ENCODE results near the gene COL19A1. TPM values are rescaled to one million over a fixed set of nuclear protein-coding genes. Genes with fewer than 3 reads are reported as not detected.

Gene COL19A1
- total RNA-seq, 1 experiment from 2014 or later, result not detected

GRCh38 chr6:70194421-70194820, 328.1 kb downstream of the COL19A1 start:
- no peaks in the 10 kb centered on the region for H3K36me3 ChIP-seq (ENCODE audit: control insufficient read depth, insufficient read depth, low read length)
- ChIA-PET CTCF (no interaction called here), POLR2A (no interaction called here)
- no peaks in the 10 kb centered on the region for H3K4me1 ChIP-seq (ENCODE audit: control insufficient read depth, insufficient read depth, low read length)
- intact Hi-C loops (cut with micrococcal nuclease; ENCODE audit: unreplicated experiment) (no loop called here), in situ Hi-C loops (cut with HindIII; ENCODE audit: low pct_unique_long_range_greater_than_20kb, low sequenced_read_pairs) (no loop called here)
- TF ChIP-seq TCF7L2 (IDR thresholded peaks at IDR 0.05; ENCODE audit: low read depth, low read length), result no peak
- TF ChIP-seq CTCF (IDR thresholded peaks at IDR 0.05), result no peak
- no peak for TF ChIP-seq POLR2AphosphoS5 (IDR thresholded peaks at IDR 0.05; ENCODE audit: low read depth, low read length)
- no peak for TF ChIP-seq SIN3A (IDR thresholded peaks at IDR 0.05; ENCODE audit: borderline replicate concordance, insufficient read depth, low read depth, low read length)
- no peak for TF ChIP-seq REST (IDR thresholded peaks at IDR 0.05; ENCODE audit: insufficient read depth in 1 of 2, low read depth in 2 of 2, low read length in 1 of 2)
- H3K27me3 ChIP-seq (ENCODE audit: control insufficient read depth, insufficient read depth, low read length), result peaks cover 11% of the 10 kb centered on the region
- ATAC-seq, result no peak
- DNase-seq (ENCODE audit: low read depth, low spot score), result no peak
- H3K4me3 ChIP-seq (ENCODE audit: low read depth in 2 of 2, low read length in 2 of 2), result no peak overlapping the region
- no peak overlapping the region for H3K27ac ChIP-seq (ENCODE audit: low read length)
- BruUV-seq (replicated peaks), result no TSS peak
- H3K9me3 ChIP-seq (ENCODE audit: control insufficient read depth, insufficient read depth, low read depth, low read length), result no peaks in the 10 kb centered on the region

- Histone ChIP-seq H3K36me3 (ENCODE audit: control insufficient read depth, insufficient read depth, low read length) (no peaks in the 10 kb centered on the region), H3K27ac (ENCODE audit: low read length) (no peak overlapping the region), H3K4me3 (ENCODE audit: low read depth in 2 of 2, low read length in 2 of 2) (no peak overlapping the region), H3K9me3 (ENCODE audit: control insufficient read depth, insufficient read depth, low read depth, low read length) (no peaks in the 10 kb centered on the region), H3K4me1 (ENCODE audit: control insufficient read depth, insufficient read depth, low read length) (no peaks in the 10 kb centered on the region), H3K27me3 (ENCODE audit: control insufficient read depth, insufficient read depth, low read length) (peaks cover 14% of the 10 kb centered on the region)
- DNase-seq (ENCODE audit: low read depth, low spot score) (no peak), ATAC-seq (no peak)
- intact Hi-C loops (cut with micrococcal nuclease; ENCODE audit: unreplicated experiment) (no loop called here), in situ Hi-C loops (cut with HindIII; ENCODE audit: low pct_unique_long_range_greater_than_20kb, low sequenced_read_pairs) (no loop called here)
- BruUV-seq (replicated peaks), result no TSS peak
- TF ChIP-seq SIN3A (IDR thresholded peaks at IDR 0.05; ENCODE audit: borderline replicate concordance, insufficient read depth, low read depth, low read length) (no peak), POLR2AphosphoS5 (IDR thresholded peaks at IDR 0.05; ENCODE audit: low read depth, low read length) (no peak), TCF7L2 (IDR thresholded peaks at IDR 0.05; ENCODE audit: low read depth, low read length) (no peak), REST (IDR thresholded peaks at IDR 0.05; ENCODE audit: insufficient read depth in 1 of 2, low read depth in 2 of 2, low read length in 1 of 2) (no peak), CTCF (IDR thresholded peaks at IDR 0.05) (no peak)
- ChIA-PET CTCF (no interaction called here), POLR2A (no interaction called here)
Measured at GRCh38 chr6:70196531-70196930, 330.2 kb downstream of the COL19A1 start.
